Endodermal cell (in vitro differentiated cells): ENCODE data around the gene AGBL2. TPM values are rescaled to one million over a fixed set of nuclear protein-coding genes. Genes with fewer than 3 reads are reported as not detected.

Source experiments
- DNase-seq: peaks from one replicate; pipeline ENCODE4 v3.0.0-alpha.2; 2017
- H3K27ac ChIP-seq: 2 replicates; pipeline ENCODE4 v1.5.1; 2013; ENCODE audit warnings: mild to moderate bottlenecking, low read depth, low read length, moderate library complexity
- H3K27me3 ChIP-seq: 2 replicates; pipeline ENCODE4 v1.6.1; 2013; ENCODE audit warnings: mild to moderate bottlenecking, low read length, moderate library complexity; ENCODE audit not compliant: insufficient read depth, control insufficient read depth, poor library complexity, severe bottlenecking
- H3K36me3 ChIP-seq: 2 replicates; pipeline ENCODE4 v1.7.0; 2013; ENCODE audit warnings: mild to moderate bottlenecking, low read length, moderate library complexity; ENCODE audit not compliant: control insufficient read depth, insufficient read depth
- H3K4me1 ChIP-seq: one replicate; pipeline ENCODE4 v1.7.0; 2013; ENCODE audit warnings: low read length; ENCODE audit not compliant: control insufficient read depth, insufficient read depth
- H3K4me3 ChIP-seq: 2 replicates; pipeline ENCODE4 v1.5.1; 2013; ENCODE audit warnings: mild to moderate bottlenecking, low read length, moderate library complexity
- H3K9ac ChIP-seq: 2 replicates; pipeline ENCODE4 v1.6.1; 2013; ENCODE audit warnings: mild to moderate bottlenecking, low read length, moderate library complexity; ENCODE audit not compliant: poor library complexity, severe bottlenecking; ENCODE audit errors: extremely low read depth
- H3K9me3 ChIP-seq: 2 replicates; pipeline ENCODE4 v1.6.1; 2013; ENCODE audit warnings: mild to moderate bottlenecking, low read length, moderate library complexity; ENCODE audit not compliant: control insufficient read depth
- H3K27ac Mint-ChIP-seq: 2 replicates; pipeline ENCODE4 v1.8.0; 2020; ENCODE audit warnings: mixed read lengths
- H3K27me3 Mint-ChIP-seq: 2 replicates; pipeline ENCODE4 v1.8.0; 2021; ENCODE audit warnings: mild to moderate bottlenecking, mixed read lengths; ENCODE audit not compliant: insufficient read depth
- H3K36me3 Mint-ChIP-seq: 2 replicates; pipeline ENCODE4 v1.8.0; 2020; ENCODE audit warnings: low read depth, mixed read lengths
- H3K4me1 Mint-ChIP-seq: 2 replicates; pipeline ENCODE4 v1.8.0; 2020; ENCODE audit warnings: mixed read lengths
- H3K4me3 Mint-ChIP-seq: 2 replicates; pipeline ENCODE4 v1.8.0; 2020; ENCODE audit warnings: mild to moderate bottlenecking, moderate library complexity, mixed read lengths
- H3K9me3 Mint-ChIP-seq: 2 replicates; pipeline ENCODE4 v1.8.0; 2020; ENCODE audit warnings: mild to moderate bottlenecking, mixed read lengths
- WGBS, 2 experiments: methylation state at CpG; one replicate each; pipeline versions ENCODE4 v1.1.5 to v1.1.7; 2013; ENCODE audit warnings: missing lambda C conversion rate in 2 of 2, mixed read lengths in 1 of 2; ENCODE audit not compliant: insufficient coverage in 1 of 2, insufficient read length in 1 of 2; 5-methylcytosine and 5-hydroxymethylcytosine counted together
- total RNA-seq, 2 donors: library from RNA; stranded (reverse); fragmentation: NEBNext Ultra II Directional in 1 of 2; extraction: Animal tissue kit (Norgen Biotek cat#: 25700) in 1 of 2; gene quantifications; 2 replicates in 1 of 2; 3 replicates in 1 of 2; pipeline ENCODE4 v1.2.1, GENCODE V29; 2021
- TF ChIP-seq, protein P1 (sequence below): fragments of 200-600 bp; sonication (generic); conservative IDR thresholded peaks from 2 replicates; pipeline ENCODE4 v1.5.0; 2021; ENCODE audit warnings: antibody characterized with exemption, mild to moderate bottlenecking

The AGBL2 gene
- total RNA-seq, 2 donors from 2014 or later: 5.0 to 8.7 TPM

DNA sequence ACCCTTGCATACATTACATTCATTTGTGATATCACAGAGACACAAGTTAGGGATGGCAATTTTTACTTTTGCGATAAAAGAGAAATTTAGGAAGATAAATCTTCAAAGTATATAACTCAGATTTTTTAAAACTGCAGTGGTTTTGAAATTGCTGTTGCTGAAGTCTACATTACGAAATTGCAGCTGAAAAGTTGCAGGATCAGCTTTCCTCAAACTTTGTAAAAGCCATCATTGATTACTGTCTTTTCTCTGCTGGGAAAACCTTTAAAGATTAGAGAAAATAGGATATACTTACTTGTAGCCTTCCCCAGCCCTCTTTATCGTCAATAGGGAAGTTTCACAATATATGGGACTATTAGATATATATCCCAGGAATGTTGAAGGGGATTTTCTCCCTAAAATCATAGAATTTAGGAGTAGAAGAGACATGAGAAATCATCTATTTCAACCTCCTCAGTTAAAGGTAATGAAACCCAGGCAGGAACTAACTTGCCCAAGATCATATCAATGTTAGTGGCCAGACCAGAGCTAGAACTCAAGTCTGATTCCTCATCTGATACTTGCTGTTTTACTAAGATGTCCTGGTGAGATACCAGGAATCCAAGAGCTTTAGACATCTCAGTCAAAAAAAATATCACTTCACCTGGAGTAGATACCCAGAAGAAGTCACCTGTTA is 10.4 kb upstream of the AGBL2 start:
- no peaks in the 10 kb centered on the region for H3K4me1 ChIP-seq
- H3K4me3 ChIP-seq: no peak overlapping the region
- Mint-ChIP-seq H3K27me3 (no peaks in the 10 kb centered on the region), H3K36me3 (peaks cover 75% of the 10 kb centered on the region), H3K9me3 (no peaks in the 10 kb centered on the region), H3K27ac (no peak overlapping the region), H3K4me3 (no peak overlapping the region), H3K4me1 (no peaks in the 10 kb centered on the region)
- no peak overlapping the region for H3K27ac ChIP-seq
- peaks cover 92% of the 10 kb centered on the region for H3K36me3 ChIP-seq
- no peaks in the 10 kb centered on the region for H3K27me3 ChIP-seq
- no peak for DNase-seq
- no peak overlapping the region for H3K9ac ChIP-seq
- no peaks in the 10 kb centered on the region for H3K9me3 ChIP-seq
- TF ChIP-seq, protein P1, sequence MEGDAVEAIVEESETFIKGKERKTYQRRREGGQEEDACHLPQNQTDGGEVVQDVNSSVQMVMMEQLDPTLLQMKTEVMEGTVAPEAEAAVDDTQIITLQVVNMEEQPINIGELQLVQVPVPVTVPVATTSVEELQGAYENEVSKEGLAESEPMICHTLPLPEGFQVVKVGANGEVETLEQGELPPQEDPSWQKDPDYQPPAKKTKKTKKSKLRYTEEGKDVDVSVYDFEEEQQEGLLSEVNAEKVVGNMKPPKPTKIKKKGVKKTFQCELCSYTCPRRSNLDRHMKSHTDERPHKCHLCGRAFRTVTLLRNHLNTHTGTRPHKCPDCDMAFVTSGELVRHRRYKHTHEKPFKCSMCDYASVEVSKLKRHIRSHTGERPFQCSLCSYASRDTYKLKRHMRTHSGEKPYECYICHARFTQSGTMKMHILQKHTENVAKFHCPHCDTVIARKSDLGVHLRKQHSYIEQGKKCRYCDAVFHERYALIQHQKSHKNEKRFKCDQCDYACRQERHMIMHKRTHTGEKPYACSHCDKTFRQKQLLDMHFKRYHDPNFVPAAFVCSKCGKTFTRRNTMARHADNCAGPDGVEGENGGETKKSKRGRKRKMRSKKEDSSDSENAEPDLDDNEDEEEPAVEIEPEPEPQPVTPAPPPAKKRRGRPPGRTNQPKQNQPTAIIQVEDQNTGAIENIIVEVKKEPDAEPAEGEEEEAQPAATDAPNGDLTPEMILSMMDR: no peak
- WGBS, 2 experiments: 91 to 94% methylated on average over 2 of the region's 3 CpGs

- H3K27ac Mint-ChIP-seq: no peak overlapping the region
Observed at GRCh38 chr11:47724041-47724729, 9.0 kb upstream of the AGBL2 start.

DNA sequence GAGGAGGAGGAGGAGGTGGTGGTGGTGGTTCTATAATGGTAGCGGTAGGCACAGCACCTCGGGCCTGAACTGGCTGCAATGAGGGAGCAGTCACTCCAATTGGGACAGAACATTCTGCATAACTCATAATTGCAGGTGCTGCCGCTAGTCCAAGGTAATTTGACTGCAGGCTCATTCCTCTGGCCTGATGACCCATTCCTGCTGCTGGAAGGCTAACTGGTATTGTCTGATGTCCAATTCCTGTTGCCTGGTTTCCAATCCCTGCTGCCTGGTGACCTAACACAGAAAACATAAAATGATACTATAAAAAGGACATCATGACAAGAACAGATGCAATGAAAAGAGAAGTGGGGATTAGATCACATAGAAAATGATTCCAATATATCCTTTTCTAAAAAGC is 7.9 kb upstream of the AGBL2 start:
- Histone ChIP-seq H3K27me3 (no peaks in the 10 kb centered on the region), H3K9me3 (no peaks in the 10 kb centered on the region), H3K27ac (no peak overlapping the region), H3K9ac (no peak overlapping the region), H3K36me3 (peaks cover 92% of the 10 kb centered on the region), H3K4me1 (no peaks in the 10 kb centered on the region), H3K4me3 (no peak overlapping the region)
- no peaks in the 10 kb centered on the region for H3K9me3 Mint-ChIP-seq
- TF ChIP-seq, protein P1: no peak
- H3K36me3 Mint-ChIP-seq: peaks cover 75% of the 10 kb centered on the region
- 92 to 100% methylated on average over 3 of the region's 3 CpGs for WGBS, 2 experiments
- H3K4me3 Mint-ChIP-seq: no peak overlapping the region
- H3K27ac Mint-ChIP-seq: no peak overlapping the region
- no peak for DNase-seq
- no peaks in the 10 kb centered on the region for H3K27me3 Mint-ChIP-seq
- H3K4me1 Mint-ChIP-seq: no peaks in the 10 kb centered on the region

More at GRCh38 chr11:47724041-47724729, 9.0 kb upstream of the AGBL2 start:
- no peaks in the 10 kb centered on the region for H3K4me1 Mint-ChIP-seq
- WGBS, 2 experiments: 94 to 98% methylated on average over 5 to 6 of the region's 6 CpGs
- H3K9me3 ChIP-seq: no peaks in the 10 kb centered on the region
- no peaks in the 10 kb centered on the region for H3K27me3 ChIP-seq
- H3K36me3 ChIP-seq: peaks cover 89% of the 10 kb centered on the region
- no peak for DNase-seq
- no peaks in the 10 kb centered on the region for H3K9me3 Mint-ChIP-seq
- H3K4me3 ChIP-seq: no peak overlapping the region
- H3K36me3 Mint-ChIP-seq: peaks cover 75% of the 10 kb centered on the region
- H3K9ac ChIP-seq: no peak overlapping the region
- no peak overlapping the region for H3K27ac ChIP-seq
- no peak overlapping the region for H3K4me3 Mint-ChIP-seq
- no peaks in the 10 kb centered on the region for H3K4me1 ChIP-seq
- TF ChIP-seq, protein P1: no peak
- no peaks in the 10 kb centered on the region for H3K27me3 Mint-ChIP-seq
